GM21619 (cell line): ENCODE data around the gene SYNGR2.
A peak's percentile ranks its signal among the peaks of the same experiment; 100 is the strongest.

Source experiments
- ATAC-seq: cut with Tn5 transposase; IDR thresholded peaks from one replicate; pipeline ENCODE4 v1.9.1; 2021; ENCODE audit not compliant: unreplicated experiment

SYNGR2 gene

DNA sequence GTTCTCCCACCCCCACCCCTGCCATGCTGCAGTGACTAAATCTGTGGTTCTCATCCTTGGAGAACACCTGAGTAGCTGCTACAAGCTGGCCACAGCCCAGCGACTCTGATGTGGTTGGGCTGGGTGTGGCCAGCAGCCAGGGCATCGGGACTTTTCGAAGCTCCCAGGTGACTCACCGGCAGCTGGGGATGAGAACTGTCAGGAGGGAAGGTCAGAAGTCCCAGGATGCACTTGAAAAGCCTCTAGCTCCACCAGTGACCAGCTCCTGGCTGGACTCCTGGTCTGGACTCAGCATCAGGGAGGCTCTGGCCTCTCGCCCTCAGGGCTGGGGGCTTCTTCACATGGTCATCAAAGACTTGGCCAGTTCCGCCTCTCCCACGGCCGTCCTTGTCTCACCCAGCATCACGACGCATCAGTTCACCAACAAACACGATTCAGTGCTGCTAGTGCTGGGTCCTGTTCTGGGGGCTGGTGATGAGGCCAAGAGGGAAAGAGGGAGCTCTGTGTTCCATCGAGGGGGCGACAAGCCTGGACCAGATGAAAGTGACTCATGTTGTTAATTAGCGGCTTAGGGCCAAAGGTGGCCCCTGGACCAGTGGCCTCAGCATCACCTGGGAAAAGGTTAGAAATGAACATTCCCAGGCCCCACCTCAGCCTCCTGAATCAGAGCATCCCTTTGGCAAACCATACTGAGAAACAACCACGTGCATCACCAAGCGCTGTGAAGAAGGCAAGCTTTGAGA is 26.1 kb upstream of the SYNGR2 start:
- no peak for ATAC-seq

DNA sequence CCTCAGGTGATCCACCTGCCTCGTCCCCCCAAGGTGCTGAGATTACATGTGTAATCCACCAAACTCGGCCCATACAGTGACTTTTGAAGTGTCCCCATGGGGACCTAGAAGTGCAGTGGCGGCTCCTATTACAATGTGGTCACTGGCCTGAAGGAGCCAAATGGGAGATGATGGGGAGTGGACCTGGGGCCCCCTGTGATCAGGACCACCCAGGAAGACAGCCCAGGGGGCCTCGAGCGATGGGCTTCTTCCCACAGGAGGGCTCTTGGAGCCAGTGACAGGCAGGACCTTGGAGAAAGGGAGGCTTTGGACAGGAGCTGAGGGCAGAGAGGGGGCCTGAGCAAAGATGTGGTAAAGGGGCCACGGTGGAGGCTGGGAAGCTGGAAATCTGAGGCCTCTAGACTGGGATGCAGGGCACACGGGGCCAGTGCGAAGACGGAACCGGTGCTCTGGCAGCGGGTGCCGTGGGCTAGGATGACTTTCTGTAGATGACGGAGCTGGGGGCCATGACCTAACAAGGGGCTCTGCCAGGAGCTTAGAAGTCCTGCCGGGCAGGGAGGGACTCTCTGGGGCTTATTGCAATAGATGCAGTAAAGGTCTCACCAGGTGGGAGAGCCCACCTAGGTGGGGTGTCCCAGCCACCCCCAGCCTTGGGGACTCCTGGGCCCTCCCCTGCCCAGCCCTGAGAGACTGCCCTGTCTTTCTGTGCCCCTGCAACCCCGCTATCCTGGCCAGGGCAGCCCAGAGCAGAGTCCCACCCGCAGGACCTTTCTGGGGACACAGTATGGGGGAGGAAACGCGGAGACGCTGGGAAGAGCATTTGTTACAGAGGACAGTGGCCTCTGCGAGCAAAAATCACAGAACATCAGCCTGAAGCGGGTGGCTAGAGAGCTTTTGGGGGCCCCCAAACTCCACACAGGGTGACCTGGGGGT is 24.9 kb upstream of the SYNGR2 start:
- ATAC-seq: no peak

DNA sequence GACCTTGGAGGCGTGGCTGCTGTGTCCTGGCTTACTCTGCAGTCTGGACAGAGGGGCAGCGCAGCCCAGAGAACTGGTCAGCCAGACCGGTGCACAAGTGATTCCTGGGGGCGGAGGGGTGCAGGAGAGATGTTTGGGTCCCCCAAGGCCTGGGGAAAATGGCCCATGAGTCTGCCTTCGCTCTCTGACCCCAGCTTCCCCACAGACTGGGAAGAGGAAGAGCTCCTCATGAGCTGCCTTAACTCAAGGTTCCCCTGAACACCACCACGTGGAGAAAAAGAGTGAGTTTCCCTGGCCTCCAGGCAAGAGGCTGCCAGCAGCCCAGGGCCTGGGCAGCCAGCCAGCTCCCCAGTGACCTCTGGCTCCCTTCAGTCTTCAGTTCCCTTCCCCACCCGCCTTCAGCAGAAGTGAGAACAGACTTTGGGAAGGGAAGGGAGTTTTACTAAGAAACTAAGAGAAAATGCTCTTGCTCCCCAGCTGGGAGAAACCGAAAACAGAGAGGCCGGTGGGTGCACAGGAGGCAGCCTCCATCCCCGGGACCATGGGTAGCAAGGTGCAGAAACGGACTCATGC is 24.1 kb upstream of the SYNGR2 start:
- no peak for ATAC-seq

DNA sequence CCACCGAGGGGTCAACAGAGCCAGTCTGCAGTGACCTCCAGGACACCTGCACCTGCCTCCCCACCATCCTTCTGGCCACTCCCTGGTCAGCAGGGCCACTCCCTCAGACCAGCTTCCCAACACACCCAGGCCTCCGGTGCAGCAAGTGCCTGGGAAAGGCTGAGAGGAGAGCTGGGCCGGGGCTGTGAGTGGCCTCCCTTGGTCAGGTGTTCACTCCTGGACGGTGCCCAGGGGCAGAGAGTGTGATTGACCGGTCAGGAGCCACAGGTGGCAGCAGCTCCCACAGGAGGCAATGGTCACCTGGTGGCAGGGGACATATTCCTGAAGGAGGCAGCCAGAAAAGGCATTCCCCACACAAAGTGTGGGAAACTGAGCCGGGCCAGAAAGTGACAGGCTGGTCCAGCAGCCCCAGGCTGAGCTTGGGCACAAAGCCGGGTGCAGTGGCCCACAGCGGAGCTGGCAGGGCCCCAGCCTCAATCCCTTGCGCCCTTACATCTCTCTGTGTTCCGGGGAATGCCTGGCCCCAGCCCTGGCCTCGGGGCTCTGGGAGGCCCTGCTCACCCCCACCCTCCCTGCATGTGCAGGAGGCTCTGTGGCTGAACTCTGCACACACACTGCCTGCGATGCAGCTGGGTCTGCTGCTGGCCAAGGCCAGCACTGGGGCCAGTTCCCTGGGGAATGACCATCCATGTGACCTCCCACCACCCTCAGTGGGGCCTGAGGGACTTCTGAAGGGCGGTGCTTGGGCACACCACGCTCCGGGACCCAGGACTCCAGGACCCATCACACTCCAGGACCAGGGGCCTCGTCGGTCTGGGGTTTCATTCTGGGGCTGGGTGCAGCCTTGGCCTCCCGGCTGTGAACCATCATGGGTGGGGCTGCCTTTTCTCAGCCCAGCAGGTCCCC is 23.4 kb upstream of the SYNGR2 start:
- no peak for ATAC-seq

DNA sequence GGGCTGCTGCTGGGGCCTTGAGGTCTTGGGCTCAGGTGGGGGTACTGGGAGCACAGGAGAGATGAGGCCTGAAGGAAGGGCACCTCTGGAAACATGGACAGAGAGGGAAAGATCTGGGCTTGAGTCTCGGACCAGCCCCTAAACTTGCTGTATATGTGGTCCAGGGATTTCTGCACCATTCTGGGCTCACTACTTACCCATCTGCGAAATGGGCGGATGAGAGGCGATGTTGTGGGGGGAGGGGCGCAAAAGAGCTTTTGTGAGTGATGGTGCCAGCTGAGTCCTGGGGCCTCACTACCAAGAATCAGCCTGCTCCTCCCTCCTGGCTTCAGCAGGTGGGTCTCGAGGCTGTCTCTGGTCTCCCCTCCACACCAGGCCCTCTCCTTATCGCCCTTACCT is 21.9 kb upstream of the SYNGR2 start:
- no peak for ATAC-seq

DNA sequence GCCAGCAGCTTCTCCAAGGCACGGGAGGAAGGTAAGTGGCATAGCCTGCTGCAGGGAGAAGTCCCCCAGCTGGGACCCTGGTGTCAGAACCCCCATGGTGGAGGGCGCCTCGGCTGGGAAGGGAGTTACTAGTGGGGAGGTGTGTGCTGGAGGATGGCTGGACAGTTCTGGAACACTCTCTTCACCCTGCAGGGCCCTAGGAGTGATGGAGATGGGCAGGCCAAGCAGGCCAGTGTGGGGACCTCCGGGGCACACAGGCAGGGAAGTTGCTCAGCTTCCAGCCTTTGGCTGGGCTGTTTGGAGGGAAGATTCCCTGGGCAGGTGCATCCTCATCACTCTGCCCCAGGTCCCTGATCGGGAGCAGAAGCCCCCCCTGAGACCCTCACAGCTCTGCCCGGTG is 21.5 kb upstream of the SYNGR2 start:
- no peak for ATAC-seq

DNA sequence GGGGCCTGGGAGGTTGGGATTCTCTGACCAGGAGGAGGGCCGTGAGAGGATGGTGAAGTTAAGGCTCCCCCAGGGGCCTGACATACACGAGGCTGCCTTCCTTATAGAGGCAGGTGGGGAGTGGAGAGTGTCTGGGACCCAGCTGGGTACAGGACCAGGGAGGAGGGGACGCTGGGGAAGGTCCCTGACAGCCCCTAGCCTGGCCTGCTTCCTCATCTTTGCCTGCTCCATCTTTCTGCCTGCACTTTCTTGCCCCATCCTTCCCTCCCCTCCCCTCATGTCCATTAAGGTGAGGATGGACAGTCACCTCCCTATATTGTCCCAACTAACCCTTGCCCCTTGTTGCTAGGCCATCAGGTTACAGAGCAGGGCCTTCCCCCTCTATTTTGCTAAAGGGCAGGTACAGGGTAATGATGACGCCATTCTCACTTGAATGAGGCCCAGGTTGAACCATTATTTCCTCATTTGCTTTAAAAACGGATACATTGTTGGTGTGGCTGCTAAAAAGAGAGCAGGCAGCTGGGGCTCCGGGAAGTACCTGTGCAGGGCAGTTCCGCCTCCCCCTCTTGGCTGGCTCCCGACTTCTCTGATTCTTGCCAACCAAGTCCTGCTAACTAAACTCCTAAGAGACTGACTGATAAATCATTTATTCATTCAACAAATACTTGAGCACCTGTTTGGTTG is 20.9 kb upstream of the SYNGR2 start:
- no peak for ATAC-seq

- ATAC-seq: no peak
These were observed 19.9 kb upstream of the SYNGR2 start for GRCh38 chr17:78148286-78149016.

GRCh38 chr17:78151514-78152008 is 16.8 kb upstream of the SYNGR2 start:
- ATAC-seq: no peak

DNA sequence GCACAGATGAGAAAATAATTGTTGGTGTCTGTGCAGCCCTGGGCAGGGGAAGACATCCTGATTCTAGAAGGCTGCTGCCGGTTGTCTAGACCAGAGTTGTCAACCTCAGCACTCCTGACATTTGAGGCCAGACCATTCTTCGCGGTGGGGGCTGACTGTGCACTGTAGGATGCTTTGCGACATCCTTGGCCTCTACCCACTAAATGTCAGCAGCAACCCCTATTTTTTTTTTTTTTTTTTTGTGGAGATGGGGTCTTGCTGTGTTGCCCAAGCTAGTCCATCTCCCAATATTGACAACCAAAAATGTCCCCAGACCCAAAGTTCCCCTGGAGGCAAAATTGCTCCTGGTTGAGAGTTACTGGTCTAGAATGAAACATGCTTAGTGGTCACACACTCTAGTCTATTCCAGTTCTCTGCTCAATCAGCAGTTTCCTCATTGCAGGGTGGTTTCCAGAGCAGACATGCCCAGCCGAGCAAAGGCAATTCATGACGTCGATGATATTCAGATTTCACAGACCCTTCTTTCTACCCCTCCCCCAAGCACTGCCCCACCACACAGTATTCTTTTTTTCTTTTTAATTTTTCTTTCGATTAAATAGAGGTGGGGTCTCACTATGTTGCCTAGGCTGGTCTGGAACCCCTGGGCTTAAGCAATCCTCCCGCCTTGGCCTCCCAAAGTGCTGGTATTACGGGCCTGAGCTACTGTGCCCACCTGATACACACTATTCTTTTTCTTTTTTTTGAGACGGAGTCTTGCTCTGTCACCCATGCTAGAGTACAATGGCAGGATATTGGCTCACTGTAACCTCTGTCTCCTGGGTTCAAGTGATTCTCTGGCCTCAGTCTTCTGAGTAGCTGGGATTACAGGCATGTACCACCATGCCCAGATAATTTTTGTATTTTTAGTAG is 13.2 kb upstream of the SYNGR2 start:
- peak; percentile 57 for ATAC-seq

DNA sequence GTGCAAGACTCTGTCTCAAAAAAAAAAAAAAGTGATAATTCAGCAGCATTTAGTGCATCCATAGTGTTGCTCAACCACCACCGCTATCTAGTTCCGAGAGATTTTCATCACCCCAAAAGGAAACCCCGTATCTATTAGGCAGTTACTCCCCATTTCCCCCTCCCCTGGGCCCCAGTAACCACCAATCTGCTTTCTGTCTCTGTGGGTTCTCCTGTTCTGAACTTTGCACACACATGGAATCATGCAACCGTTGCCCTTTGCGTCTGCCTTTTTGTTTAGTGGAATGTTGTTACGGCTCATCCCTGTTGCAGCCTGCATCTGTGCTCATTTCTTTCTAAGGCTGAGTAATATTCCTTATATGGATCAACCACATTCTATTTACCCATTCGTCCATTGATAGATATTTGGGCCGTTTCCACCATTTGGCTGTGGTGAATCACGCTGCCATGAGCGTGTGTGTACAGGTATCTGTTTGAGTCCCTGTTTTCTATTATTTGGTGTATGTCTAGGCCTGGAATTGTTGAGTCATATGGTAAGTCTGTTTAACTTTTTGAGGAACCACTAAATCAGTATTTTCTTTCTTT is 8.7 kb upstream of the SYNGR2 start:
- no peak for ATAC-seq

- no peak for ATAC-seq
These were observed 4.3 kb upstream of the SYNGR2 start for GRCh38 chr17:78163881-78164747.

DNA sequence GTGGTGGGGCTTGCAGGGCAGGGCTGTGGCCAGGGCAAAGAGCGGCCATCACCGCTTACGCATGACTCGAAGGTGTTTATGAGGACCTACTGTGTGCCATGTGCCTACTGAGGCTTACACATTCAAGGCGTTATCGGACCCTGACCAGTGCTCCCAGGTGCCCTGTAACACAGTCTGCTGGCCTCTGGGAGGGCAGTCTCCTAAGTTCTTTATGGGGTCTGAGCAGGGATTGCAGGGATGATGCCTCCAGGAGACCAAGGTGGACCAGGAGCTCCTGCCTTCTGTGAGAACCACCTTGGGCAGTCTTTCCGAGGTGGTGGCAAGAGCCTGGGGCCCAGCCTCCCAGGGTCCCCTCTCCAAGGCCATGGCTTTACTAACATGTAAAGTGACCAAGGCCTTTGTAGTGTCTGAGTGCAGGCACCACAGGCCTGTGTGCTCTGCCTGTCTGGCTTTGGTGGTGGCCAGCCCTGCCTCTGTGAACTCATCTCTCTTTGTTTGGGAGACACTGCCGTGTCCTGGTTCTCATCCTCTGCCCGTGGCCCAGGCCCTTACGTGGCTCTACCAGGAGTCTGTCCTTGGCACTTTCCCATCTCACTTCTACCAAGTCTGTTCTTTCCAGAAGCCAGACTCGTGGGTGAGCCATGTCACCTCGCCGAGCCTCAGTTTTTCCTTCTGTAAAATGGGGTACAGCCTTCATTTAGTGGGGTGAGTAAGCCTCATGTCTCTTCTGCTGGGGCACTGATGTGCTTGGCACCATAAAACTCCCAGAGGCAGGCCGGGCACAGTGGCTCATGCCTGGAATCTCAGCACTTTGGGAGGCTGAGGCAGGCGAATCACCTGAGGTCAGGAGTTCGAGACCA is 3.4 kb upstream of the SYNGR2 start:
- ATAC-seq: no peak

DNA sequence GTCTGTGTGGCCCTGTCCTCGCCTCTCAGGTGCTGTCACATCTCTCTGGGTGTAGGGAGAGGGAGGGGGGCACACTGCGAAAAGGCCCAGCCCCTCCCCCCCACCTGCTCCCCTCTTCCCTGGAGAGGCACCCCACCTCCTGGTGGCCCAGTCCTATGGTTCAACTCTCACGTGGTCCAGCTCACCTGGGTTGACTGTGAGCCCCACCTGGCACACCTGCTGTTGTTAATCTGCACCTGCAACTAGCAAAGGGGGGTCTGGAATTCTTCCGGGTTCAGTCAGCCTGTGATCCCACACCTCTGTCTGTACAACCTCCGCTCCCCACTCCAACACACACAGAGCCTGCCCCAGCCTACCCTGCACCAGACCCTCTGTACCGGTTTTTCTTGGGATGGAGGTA is 2.0 kb upstream of the SYNGR2 start:
- no peak for ATAC-seq

GRCh38 chr17:78168903-78169793 is 767 bp downstream of the SYNGR2 start:
- ATAC-seq: peak; percentile 10
